ENCODE measurements around the gene SMG6. TPM values are rescaled to one million over a fixed set of nuclear protein-coding genes. Genes with fewer than 3 reads are reported as not detected.
A peak's percentile ranks its signal among the peaks of the same experiment; 100 is the strongest.

The SMG6 gene
- total and polyA plus RNA-seq, 2 of the 4 experiments (the other 2 are of a cell fraction): 16.3 to 30.3 TPM

GRCh38 chr17:2282297-2282873 is 21.2 kb downstream of the SMG6 start:
- no CpG with 5 or more reads among the region's 7 CpGs for WGBS, 2 experiments (ENCODE audit: extremely low coverage in 2 of 2, insufficient read length in 1 of 2)
- peak overlapping the region; percentile 74 for H2AFZ ChIP-seq (replicated peaks; ENCODE audit: low read length, poor library complexity)
- peak overlapping the region; percentile 37; the same call in 1 of the 2 replicates for H4K91ac ChIP-seq (ENCODE audit: insufficient read depth, low read depth, low read length)
- in situ Hi-C loops (cut with MboI; ENCODE audit: low sequenced_read_pairs): loop anchor here (10.0 kb wide), 1 partner anchor 378 kb away; no protein-coding TSS in a partner anchor
- H3K9me3 ChIP-seq (ENCODE audit: control insufficient read depth, insufficient read depth, low read length): no peaks in the 10 kb centered on the region
- BruUV-seq (replicated peaks): no TSS peak
- H3K23ac ChIP-seq (ENCODE audit: low read depth, low read length): no peak overlapping the region
- no peak overlapping the region for H2BK15ac ChIP-seq (ENCODE audit: low read depth, low read length)
- peak overlapping the region; percentile 30 for H2BK5ac ChIP-seq (ENCODE audit: low read depth, low read length, poor library complexity, severe bottlenecking)
- H3K4ac ChIP-seq (ENCODE audit: low read depth, low read length): peak overlapping the region; percentile 5
- H3K9ac ChIP-seq (ENCODE audit: low read depth, low read length): no peak overlapping the region
- H3K4me2 ChIP-seq (ENCODE audit: low read depth, low read length): no peak overlapping the region
- peak overlapping the region; percentile 85; the same call in 1 of the 2 replicates for H2AK5ac ChIP-seq (ENCODE audit: low read depth, low read length)
- DNase-seq (peak; percentile 91), ATAC-seq (ENCODE audit: low read depth) (peak; percentile 95)
- H3K9me1 ChIP-seq (ENCODE audit: insufficient read depth, low read length): no peaks in the 10 kb centered on the region
- no peak overlapping the region for H3K4me3 ChIP-seq (ENCODE audit: insufficient read depth, low read depth, low read length)
- no peak overlapping the region for H2AK9ac ChIP-seq (replicated peaks; ENCODE audit: low read depth, low read length, poor library complexity)
- TF ChIP-seq RAD21 (IDR thresholded peaks at IDR 0.05; ENCODE audit: low read length) (peak; percentile 68), SMC3 (IDR thresholded peaks at IDR 0.05; ENCODE audit: low read depth, low read length) (peak; percentile 65), NFE2L2 (IDR thresholded peaks at IDR 0.05; ENCODE audit: low read depth, low read length) (no peak), CEBPB (IDR thresholded peaks at IDR 0.05; ENCODE audit: low read depth, low read length) (peak; percentile 96), RCOR1 (IDR thresholded peaks at IDR 0.05; ENCODE audit: insufficient replicate concordance, low read length) (no peak), CHD1 (IDR thresholded peaks at IDR 0.05; ENCODE audit: low read depth, low read length) (no peak)
- TF ChIP-seq, protein P1, sequence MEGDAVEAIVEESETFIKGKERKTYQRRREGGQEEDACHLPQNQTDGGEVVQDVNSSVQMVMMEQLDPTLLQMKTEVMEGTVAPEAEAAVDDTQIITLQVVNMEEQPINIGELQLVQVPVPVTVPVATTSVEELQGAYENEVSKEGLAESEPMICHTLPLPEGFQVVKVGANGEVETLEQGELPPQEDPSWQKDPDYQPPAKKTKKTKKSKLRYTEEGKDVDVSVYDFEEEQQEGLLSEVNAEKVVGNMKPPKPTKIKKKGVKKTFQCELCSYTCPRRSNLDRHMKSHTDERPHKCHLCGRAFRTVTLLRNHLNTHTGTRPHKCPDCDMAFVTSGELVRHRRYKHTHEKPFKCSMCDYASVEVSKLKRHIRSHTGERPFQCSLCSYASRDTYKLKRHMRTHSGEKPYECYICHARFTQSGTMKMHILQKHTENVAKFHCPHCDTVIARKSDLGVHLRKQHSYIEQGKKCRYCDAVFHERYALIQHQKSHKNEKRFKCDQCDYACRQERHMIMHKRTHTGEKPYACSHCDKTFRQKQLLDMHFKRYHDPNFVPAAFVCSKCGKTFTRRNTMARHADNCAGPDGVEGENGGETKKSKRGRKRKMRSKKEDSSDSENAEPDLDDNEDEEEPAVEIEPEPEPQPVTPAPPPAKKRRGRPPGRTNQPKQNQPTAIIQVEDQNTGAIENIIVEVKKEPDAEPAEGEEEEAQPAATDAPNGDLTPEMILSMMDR (conservative IDR thresholded peaks at IDR 0.05; ENCODE audit: low read depth, low read length): peak; percentile 66
- H3K36me3 ChIP-seq (ENCODE audit: control insufficient read depth, insufficient read depth, low read length): peaks cover 30% of the 10 kb centered on the region
- no peaks in the 10 kb centered on the region for H3K27me3 ChIP-seq (ENCODE audit: control insufficient read depth, insufficient read depth, low read length)
- H3K56ac ChIP-seq (ENCODE audit: extremely low read depth, insufficient read depth, low read length): no peak overlapping the region
- dilution Hi-C loops (cut with HindIII; ENCODE audit: low sequenced_read_pairs, unreplicated experiment): no loop called here
- H2BK20ac ChIP-seq (ENCODE audit: low read depth, low read length): no peak overlapping the region; the same call in 1 of the 2 replicates
- ChIA-PET POLR2A (ENCODE audit: unreplicated experiment) (no interaction called here), CTCF (interaction anchor here (0.6 to 1.7 kb wide), 6 partner anchors 12 to 239 kb away, joined by 3 to 6 read pairs (median 4); partner anchors contain the start of gene HIC1)
- H4K8ac ChIP-seq (ENCODE audit: low read depth in 2 of 2, low read length in 2 of 2): peak overlapping the region in 1 of 2 experiments; percentile 62; a peak in 1 of 4 replicates
- no peak overlapping the region for H4K5ac ChIP-seq (ENCODE audit: low read depth, low read length)
- H4K20me1 ChIP-seq (ENCODE audit: insufficient read depth, low read length): no peaks in the 10 kb centered on the region; the same call in 1 of the 2 replicates
- H3K18ac ChIP-seq (ENCODE audit: low read depth, low read length): no peak overlapping the region
- H3K4me1 ChIP-seq (ENCODE audit: control insufficient read depth, insufficient read depth, low read length): peaks cover 7% of the 10 kb centered on the region
- H3K14ac ChIP-seq (replicated peaks; ENCODE audit: low read depth, low read length): no peak overlapping the region
- H3K27ac ChIP-seq (ENCODE audit: insufficient read depth, low read length): 0 out of 2 replicates have a peak overlapping the region, but pooled peaks have one; percentile 7
- peaks cover 15 to 21% of the 10 kb centered on the region in 2 experiments for H3K79me1 ChIP-seq (ENCODE audit: low read depth in 1 of 2, low read length in 2 of 2)
- no peak overlapping the region for H2BK120ac ChIP-seq (ENCODE audit: low read depth, low read length)
- intact Hi-C loops (cut with micrococcal nuclease): loop anchor here (1.0 to 2.0 kb wide), 3 partner anchors 38 to 374 kb away; partner anchors contain the start of gene HIC1
